Activated naive CD4-positive, alpha-beta T cell treated with Interleukin-2 at 50 U/mL for 16 hours (primary cell): ENCODE results near the gene HHATL.

Experiments
- DNase-seq: peaks from one replicate; pipeline ENCODE4 v3.0.0-alpha.2; 2020

The HHATL gene

GRCh38 chr3:42649006-42649405, 53.6 kb downstream of the HHATL start:
- no peak for DNase-seq

DNA sequence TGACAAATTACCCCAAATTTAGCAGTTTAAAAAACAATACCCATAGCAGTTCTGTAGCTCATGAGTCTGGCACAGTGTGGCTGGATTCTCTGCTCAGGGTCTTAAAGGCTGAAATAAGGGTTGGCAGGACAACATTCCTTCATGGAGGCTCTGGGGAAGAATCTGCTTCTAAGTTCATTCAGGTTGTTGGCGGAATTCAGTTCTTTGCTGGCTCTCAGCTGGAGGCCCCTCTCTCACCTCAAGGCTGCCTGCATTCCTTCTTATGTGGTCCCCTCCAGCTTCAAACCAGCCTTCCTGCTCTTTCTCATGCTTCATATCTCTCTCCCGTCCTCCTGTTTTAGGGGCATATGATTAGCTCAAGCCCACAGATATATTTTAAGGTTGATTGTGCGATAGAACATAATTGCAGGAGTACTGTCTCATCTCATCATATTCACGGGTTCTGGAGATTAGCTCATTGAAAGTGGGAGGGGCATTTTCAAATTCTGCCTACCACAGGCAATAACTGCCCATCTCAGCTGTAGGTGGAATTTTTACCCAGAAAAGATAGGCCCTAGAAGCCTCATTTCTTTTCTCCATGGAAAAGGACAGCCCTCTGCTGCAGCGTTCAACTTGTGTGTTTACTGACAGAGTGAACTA, 54.7 kb downstream of the HHATL start:
- DNase-seq, result no peak
